ENCODE measurements around the gene NOL3. TPM values are rescaled to one million over a fixed set of nuclear protein-coding genes. Genes with fewer than 3 reads are reported as not detected.

The NOL3 gene
- total and polyA plus RNA-seq, 2 donors (not counting 3 experiments of a cell fraction or from before 2014, with no cell fraction given): 16.0 to 19.4 TPM

- TSS peak; percentile 22 for BruUV-seq (replicated peaks)
- no peak for TF ChIP-seq CTCF (IDR thresholded peaks at IDR 0.05; ENCODE audit: extremely low read depth in 1 of 2, insufficient read depth in 1 of 2, low read depth in 1 of 2, low read length in 2 of 2)
- TF ChIP-seq EZH2 (IDR thresholded peaks at IDR 0.05; ENCODE audit: borderline replicate concordance, low read depth, low read length, severe bottlenecking): no peak
- TF ChIP-seq MYC (IDR thresholded peaks at IDR 0.05; ENCODE audit: low read depth, low read length): no peak
- TF ChIP-seq POLR2A (IDR thresholded peaks at IDR 0.05; ENCODE audit: low read depth, low read length): no peak
- TF ChIP-seq JUN (IDR thresholded peaks at IDR 0.05; ENCODE audit: borderline replicate concordance, insufficient read depth, insufficient read length, low read depth): no peak
- no peak for TF ChIP-seq MAX (IDR thresholded peaks at IDR 0.05; ENCODE audit: insufficient read depth, insufficient read length)
- no peak for TF ChIP-seq FOS (IDR thresholded peaks at IDR 0.05; ENCODE audit: borderline replicate concordance, insufficient read depth, low read length)
- no peak for TF ChIP-seq GATA2 (IDR thresholded peaks at IDR 0.05; ENCODE audit: insufficient read depth, insufficient read length, low read depth, low read length)
- no peak for TF ChIP-seq POLR2AphosphoS5 (IDR thresholded peaks at IDR 0.05; ENCODE audit: insufficient read depth, low read depth, low read length)
- H3K4me3 ChIP-seq (replicated peaks in 1 of 3; ENCODE audit: insufficient read depth in 1 of 3, low read depth in 1 of 3, low read length in 3 of 3): no peak overlapping the region
Measured at GRCh38 chr16:67149276-67150046, 20.9 kb upstream of the NOL3 start.

More at GRCh38 chr16:67149276-67150046, 20.9 kb upstream of the NOL3 start:
- Histone ChIP-seq H3K27ac (ENCODE audit: insufficient read depth, low read depth, low read length) (no peak overlapping the region), H3K4me1 (ENCODE audit: control insufficient read depth, extremely low read depth, insufficient read depth, low read length) (peaks cover 3% of the 10 kb centered on the region), H3K27me3 (ENCODE audit: control insufficient read depth in 2 of 2, insufficient read depth in 2 of 2, low read length in 2 of 2) (peaks cover 0 to 5% of the 10 kb centered on the region in 2 experiments), H3K36me3 (ENCODE audit: control insufficient read depth in 2 of 2, extremely low read depth in 1 of 2, insufficient read depth in 2 of 2, low read length in 2 of 2) (peaks cover 2 to 29% of the 10 kb centered on the region in 2 experiments), H3K9ac (replicated peaks; ENCODE audit: extremely low read depth, insufficient read depth, low read length) (no peak overlapping the region), H3K9me3 (replicated peaks; ENCODE audit: control insufficient read depth, insufficient read depth, low read length) (no peaks in the 10 kb centered on the region), H3K79me2 (ENCODE audit: control insufficient read depth, insufficient read depth, low read length) (no peaks in the 10 kb centered on the region), H4K20me1 (replicated peaks; ENCODE audit: control insufficient read depth, extremely low read depth, insufficient read depth, low read length) (no peaks in the 10 kb centered on the region), H2AFZ (ENCODE audit: low read depth, low read length) (no peak overlapping the region), H3K9me1 (replicated peaks; ENCODE audit: control insufficient read depth, extremely low read depth, insufficient read depth, low read length) (no peaks in the 10 kb centered on the region), H3K4me2 (ENCODE audit: insufficient read depth, low read length) (no peak overlapping the region)
- POLR2A ChIA-PET: no interaction called here
- dilution Hi-C loops (cut with MboI; ENCODE audit: extremely low pct_ligation_motif_present, low sequenced_read_pairs) (no loop called here), intact Hi-C loops (cut with micrococcal nuclease) (no loop called here)
- CTCF ChIA-PET: interaction anchor here (1.0 to 1.5 kb wide), 3 partner anchors 36 to 131 kb away, joined by 3 to 6 read pairs (median 4); no protein-coding TSS in a partner anchor
- no peak for DNase-seq (ENCODE audit: low read depth, low spot score)
- FAIRE-seq: no peak
